ENCODE measurements around the gene CDADC1.
A peak's percentile ranks its signal among the peaks of the same experiment; 100 is the strongest.

Gene CDADC1

DNA sequence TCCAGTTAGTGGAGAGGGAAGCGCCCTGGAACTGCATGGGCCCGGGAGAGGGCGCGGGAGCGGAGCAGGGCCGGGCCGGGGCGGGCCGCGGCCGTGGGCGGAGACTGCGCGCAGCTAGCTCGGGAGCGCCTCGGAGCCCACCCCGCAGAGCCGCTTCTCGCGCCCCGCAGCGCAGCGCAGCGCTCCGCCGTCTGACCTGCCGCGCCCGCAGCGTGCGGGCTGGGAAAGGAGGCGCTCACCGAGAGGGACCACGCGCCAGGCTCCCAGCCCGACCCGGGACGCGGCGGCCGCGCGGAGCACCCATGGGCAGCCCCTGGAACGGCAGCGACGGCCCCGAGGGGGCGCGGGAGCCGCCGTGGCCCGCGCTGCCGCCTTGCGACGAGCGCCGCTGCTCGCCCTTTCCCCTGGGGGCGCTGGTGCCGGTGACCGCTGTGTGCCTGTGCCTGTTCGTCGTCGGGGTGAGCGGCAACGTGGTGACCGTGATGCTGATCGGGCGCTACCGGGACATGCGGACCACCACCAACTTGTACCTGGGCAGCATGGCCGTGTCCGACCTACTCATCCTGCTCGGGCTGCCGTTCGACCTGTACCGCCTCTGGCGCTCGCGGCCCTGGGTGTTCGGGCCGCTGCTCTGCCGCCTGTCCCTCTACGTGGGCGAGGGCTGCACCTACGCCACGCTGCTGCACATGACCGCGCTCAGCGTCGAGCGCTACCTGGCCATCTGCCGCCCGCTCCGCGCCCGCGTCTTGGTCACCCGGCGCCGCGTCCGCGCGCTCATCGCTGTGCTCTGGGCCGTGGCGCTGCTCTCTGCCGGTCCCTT is 27.5 kb upstream of the CDADC1 start, which contains the start of gene MLNR:
TSS of gene MLNR (plus strand) at position 303 of the 820 bp plus-strand sequence. CDS start at position 303, 0 bp downstream.
- H3K4me3 ChIP-seq (ENCODE audit: low read depth, low read length), result peak within 1 kb of the TSS; percentile 1
- TF ChIP-seq, protein P1, sequence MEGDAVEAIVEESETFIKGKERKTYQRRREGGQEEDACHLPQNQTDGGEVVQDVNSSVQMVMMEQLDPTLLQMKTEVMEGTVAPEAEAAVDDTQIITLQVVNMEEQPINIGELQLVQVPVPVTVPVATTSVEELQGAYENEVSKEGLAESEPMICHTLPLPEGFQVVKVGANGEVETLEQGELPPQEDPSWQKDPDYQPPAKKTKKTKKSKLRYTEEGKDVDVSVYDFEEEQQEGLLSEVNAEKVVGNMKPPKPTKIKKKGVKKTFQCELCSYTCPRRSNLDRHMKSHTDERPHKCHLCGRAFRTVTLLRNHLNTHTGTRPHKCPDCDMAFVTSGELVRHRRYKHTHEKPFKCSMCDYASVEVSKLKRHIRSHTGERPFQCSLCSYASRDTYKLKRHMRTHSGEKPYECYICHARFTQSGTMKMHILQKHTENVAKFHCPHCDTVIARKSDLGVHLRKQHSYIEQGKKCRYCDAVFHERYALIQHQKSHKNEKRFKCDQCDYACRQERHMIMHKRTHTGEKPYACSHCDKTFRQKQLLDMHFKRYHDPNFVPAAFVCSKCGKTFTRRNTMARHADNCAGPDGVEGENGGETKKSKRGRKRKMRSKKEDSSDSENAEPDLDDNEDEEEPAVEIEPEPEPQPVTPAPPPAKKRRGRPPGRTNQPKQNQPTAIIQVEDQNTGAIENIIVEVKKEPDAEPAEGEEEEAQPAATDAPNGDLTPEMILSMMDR (IDR thresholded peaks at IDR 0.05; ENCODE audit: borderline replicate concordance, insufficient read depth, low read depth, low read length), result peak; percentile 46; the same call in 1 of the 2 replicates

DNA sequence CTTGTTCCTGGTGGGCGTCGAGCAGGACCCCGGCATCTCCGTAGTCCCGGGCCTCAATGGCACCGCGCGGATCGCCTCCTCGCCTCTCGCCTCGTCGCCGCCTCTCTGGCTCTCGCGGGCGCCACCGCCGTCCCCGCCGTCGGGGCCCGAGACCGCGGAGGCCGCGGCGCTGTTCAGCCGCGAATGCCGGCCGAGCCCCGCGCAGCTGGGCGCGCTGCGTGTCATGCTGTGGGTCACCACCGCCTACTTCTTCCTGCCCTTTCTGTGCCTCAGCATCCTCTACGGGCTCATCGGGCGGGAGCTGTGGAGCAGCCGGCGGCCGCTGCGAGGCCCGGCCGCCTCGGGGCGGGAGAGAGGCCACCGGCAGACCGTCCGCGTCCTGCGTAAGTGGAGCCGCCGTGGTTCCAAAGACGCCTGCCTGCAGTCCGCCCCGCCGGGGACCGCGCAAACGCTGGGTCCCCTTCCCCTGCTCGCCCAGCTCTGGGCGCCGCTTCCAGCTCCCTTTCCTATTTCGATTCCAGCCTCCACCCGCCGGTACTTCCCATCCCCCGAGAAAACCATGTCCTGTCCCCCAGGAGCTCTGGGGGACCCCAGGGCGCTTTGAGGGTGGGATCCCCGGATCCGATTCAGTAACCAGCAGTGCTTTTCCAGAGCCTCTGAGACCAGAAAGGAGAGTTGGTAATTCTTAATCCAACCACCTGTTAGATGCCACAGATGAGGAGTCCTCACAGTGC is 26.7 kb upstream of the CDADC1 start:
- H3K4me3 ChIP-seq (ENCODE audit: low read depth, low read length), result no peak overlapping the region
- TF ChIP-seq, protein P1 (IDR thresholded peaks at IDR 0.05; ENCODE audit: borderline replicate concordance, insufficient read depth, low read depth, low read length), result no peak

DNA sequence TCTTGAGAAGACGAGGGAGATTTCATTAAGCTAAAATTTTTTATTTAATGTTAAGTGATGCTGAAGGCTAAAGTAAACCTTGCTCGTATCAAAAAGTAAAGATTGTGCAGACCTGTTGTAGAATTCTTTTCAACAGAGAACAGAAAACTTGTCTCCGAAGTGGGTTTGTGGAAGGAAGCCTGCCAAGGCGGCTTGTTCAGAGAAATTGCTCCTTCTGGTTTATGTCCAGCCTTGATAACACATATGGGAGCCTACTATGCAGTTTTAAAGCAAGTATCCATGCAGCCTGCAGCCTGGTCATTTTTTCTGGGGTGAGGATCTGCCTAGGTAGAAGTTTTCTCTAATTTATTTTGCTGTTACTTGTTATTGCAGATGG is 26.1 kb upstream of the CDADC1 start:
- H3K4me3 ChIP-seq (ENCODE audit: low read depth, low read length), result no peak overlapping the region
- TF ChIP-seq, protein P1 (IDR thresholded peaks at IDR 0.05; ENCODE audit: borderline replicate concordance, insufficient read depth, low read depth, low read length), result no peak

DNA sequence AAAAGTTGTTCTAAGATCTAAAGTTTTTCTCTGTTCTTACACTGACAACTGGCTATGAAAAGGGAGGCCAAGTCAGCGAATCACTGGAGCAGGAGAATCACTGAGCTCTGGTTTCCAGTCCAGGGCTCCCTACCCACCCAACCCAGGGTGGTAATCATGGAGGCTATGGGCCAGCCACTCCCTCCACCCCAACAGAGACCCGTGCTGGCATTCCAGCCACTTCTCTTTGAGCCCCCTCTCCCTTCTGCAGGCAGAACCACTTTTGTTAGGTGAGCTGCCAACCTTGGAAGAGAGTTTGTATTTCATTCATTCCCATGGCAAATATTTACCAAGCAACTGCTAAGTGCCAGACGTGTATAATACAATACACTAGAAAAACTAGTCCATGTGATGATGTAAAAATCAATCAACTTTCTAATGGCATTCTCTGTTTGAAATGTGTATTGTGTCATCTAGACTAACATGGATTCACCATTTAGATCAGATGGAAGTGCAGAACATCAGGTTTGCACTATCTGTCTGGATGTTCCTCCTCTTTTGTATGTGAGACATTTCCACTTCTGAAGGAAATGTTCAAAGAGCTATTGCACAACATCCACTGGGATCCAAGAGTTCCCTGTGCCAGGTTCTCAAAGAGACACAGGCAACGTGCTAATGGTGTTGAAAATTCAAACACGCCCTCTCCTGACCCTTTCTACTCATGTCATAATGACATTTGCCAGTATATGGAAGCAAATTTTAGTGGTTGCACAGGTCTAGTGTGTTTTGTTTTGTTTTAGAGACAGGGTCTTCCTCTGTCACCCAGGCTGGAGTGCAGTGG is 22.3 kb upstream of the CDADC1 start:
- no peak overlapping the region for H3K4me3 ChIP-seq (ENCODE audit: low read depth, low read length)
- TF ChIP-seq, protein P1 (IDR thresholded peaks at IDR 0.05; ENCODE audit: borderline replicate concordance, insufficient read depth, low read depth, low read length), result no peak

DNA sequence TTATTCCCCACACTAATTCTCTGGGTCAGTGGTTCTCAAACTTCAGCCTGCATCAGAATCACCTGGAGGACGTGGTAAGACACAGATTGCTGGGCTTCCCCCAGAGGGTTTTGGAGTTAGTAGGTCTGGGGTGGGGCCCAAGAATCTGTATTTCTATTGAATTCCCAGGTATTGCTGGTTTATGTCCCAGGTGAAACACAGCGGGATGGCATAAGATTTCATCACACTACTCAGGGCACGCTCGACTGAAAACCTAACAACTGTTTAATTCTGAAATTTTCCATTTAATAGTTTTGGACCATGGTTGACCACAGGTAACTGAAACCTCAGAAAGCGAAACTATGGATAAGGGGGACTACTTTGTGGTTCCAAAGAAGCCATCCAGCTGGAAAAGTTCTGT is 21.1 kb upstream of the CDADC1 start:
- H3K4me3 ChIP-seq (ENCODE audit: low read depth, low read length), result no peak overlapping the region
- TF ChIP-seq, protein P1 (IDR thresholded peaks at IDR 0.05; ENCODE audit: borderline replicate concordance, insufficient read depth, low read depth, low read length), result no peak

DNA sequence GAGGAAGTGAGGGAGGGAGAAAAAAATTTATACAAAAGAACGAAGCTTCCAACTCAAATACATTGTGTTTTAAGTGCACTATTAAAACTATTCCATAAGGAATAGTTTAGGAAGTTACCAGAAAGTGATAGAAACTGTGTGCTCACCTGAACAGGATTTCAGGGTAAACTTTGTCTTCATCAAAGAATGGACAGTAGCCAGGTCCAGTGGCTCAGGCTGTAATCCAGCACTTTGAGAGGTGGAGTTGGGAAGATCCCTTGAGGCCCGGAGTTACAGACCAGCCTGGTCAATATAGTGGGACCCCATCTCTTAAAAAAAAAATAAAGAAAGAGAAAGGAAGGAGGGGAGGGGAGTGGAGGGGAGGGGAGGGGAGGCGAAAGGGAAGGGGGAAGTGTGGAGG is 13.0 kb upstream of the CDADC1 start:
- TF ChIP-seq, protein P1 (IDR thresholded peaks at IDR 0.05; ENCODE audit: borderline replicate concordance, insufficient read depth, low read depth, low read length), result no peak
- H3K4me3 ChIP-seq (ENCODE audit: low read depth, low read length), result no peak overlapping the region
